CD4-positive, alpha-beta T cell treated with Interleukin-15 for 4 hours (primary cell): ENCODE results near the gene WDR41.
"Not testable (repeated sequence)": the region's sequence is repeated elsewhere in the genome, so short reads cannot be mapped to it uniquely, and the experiment has no call there.

Source experiments
- DNase-seq: peaks from one replicate; pipeline ENCODE4 v3.0.0-alpha.2; 2020; ENCODE audit warnings: low spot score

WDR41 gene

DNA sequence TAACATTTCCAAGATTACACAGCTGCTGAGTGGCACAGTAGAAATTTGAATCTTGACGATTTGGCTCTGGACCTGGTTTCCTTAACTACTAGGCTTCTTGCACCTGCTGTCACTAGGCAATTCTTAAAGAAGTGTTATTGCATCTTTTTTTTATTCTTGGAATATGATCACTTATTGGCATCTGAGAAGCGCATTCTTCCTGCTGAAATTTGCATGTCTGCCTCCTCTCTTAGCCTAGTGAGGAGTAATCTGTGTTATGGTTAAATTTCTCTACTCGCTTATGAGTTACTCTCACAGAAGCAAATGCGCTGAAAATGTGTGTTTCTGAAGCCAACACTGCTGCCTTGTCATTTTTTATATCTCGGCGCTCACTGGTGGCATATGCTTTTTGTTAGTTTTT is 89.3 kb downstream of the WDR41 start:
- no peak for DNase-seq

DNA sequence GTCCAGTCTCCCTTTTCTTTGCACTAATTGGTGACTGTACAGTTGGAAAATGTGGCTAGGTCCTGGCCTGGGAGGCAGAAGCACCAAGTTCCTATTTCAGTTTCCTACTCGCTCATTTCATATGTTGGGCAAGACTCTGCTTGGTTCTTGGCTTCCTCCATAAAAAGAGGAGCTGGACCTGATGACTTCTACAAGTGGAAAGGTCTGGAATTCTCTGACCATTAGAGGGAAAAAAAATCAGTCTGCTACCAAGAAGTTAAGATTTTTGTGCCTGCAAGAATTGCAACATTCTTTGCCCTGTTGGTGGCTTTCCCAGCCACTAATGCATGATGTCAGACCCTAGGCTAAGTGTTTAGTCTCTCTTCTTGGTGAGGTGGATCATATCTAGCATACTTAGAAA is 91.5 kb downstream of the WDR41 start:
- DNase-seq: no peak

DNA sequence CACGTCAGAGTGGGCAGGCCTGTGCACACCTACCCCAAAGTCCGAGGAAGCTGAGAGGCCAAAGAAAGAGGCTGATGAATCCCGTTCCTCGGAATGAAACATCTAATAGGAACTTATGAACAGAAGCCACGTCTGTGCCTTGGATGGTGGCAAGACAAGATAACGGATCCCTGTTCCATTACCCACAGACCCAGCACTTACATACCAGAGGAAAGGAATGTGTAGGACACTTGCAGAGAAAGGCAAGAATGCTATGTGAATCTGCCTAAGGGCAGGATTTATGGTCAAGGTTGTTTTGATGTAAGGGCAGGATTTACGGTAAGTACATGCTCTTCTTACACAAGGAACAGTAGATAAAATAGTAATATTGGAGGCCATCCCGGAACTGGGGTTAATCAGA is 93.2 kb downstream of the WDR41 start:
- no peak for DNase-seq

DNA sequence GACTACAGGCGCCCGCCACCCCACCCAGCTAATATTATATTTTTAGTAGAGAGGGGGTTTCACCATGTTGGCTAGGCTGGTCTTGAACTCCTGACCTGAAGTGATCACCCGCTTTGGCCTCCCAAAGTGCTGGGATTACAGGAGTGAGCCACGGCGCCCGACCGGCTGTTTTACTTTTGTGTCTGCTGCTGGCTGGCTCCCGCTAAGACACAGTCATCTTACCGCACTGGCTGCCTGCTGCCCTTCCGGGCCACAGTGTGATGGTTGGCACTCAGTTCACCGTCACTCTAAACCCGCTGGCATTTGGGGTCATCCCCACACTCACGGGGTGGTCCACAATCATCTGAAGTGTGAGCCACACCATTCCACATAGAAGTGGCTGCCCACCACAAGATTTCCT is 93.7 kb downstream of the WDR41 start:
- DNase-seq: no peak

DNA sequence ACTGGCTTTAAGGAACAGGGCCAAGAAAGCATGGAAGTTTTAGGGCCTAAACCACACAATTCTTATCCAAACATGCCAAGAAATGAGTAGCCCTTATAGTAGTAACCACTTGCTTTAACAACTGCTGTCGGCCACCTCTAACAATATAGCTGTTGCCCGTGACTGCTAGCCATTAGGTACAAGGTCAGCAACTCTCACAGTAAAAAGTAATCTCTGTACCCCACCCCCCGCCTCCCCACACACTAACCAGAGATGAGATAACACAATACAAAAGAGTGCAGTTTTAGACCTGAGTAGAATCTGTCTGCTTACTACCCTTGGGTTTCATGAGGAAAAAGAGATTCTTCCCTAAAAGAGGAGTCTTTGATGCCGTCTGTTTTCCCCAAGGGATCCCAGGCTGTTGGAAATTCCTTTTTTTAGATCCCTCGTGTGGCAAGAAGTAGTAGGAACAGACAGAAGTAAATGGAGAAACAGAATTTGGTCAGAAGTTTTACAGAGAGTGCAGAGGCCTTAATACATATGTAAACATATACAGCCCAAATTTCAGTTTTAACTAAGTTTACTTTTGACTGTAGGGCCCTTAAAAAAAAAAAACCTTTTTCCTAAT is 94.3 kb downstream of the WDR41 start:
- DNase-seq: no peak

DNA sequence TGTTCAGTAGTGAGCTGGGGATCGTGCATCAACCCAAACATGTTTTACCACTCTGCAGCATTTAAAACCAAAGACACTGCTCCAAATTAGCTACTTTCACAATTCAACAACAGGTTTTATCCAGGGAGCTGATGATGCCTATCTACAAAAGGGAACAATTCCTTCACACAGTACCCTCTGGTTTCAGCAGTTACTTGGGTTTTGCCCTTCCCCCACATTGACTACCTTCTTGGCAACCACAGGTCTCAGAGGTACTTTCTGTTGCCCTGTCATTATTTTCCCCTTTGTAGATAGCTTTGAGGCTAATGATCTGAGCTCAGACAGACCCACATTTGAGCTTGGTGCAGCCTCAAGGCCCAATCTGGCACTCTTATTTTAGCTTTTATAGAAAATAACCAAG is 96.1 kb downstream of the WDR41 start:
- no peak for DNase-seq

DNA sequence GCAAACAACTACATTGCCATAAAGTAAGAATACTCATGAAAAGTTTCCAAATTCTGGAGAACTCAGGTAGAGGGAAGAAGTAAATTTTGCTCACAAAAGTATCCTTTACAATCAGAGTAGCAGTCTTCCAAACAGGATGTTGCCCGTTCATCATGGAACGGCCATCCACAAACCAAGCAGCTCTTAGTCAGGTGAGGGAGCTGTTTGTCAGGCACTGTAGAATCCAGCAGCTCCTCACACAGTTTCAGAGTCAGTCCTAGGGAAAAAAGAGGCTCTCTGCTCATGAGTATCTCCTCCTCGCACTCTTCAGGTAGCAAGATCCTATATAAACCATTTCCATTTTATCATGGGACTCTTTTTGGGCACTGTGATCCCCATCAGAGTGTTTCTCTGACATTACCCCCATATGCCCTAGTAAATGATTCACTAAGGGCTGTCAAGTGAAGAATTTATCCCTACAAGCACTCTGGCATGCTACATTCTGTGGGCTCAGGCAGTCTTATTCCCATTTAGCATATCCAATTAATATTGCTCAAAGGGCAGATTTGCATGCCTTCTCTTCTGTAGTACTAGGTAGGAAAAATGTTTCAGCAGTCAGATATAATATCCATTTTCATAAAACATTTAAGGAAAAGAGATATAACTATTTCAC is 97.9 kb downstream of the WDR41 start:
- no peak for DNase-seq

DNA sequence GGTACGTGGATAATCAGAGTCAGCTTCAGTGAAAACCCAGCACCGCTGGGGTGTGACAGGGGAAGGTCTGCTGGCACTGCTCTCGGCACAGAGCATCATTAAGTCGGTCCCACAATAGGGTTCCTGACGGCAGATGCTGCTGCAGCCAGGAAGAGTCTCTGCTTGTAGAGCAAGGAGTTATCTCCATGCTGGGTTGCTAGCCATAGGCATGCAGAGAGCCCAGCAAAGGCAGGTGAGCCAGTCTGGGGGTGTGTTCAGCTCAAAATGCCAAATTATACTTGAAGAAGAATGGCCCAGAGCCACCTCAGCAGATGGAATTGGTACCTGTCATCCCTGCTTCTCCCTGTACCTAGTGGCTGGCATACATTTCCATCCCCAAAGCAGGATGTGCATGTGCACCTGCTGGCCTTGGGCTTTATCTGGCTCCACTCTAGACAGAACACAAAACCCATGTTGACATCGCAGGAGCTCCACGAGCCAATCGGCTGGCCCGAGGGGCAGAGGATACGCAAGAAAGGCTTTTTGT is 100.8 kb downstream of the WDR41 start:
- no peak for DNase-seq

DNA sequence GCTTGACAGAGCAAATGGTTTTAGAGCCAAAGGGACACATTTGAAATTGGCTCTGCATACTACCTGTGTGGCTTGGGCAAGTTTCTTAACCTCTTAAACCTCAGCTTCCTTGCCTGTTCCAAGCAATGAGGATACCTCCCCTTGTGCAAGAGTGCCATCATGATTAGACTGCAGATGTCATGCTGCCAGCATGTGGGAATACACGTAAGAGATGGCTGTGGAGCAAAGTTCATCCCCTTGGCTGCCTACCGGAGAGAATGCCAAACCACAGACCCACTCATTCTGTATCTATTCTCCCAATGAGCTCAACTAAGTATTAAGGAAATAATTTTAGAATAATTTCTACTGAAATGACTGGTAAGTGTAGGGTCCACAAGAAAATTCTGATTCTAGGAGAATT is 101.3 kb downstream of the WDR41 start:
- DNase-seq: no peak

DNA sequence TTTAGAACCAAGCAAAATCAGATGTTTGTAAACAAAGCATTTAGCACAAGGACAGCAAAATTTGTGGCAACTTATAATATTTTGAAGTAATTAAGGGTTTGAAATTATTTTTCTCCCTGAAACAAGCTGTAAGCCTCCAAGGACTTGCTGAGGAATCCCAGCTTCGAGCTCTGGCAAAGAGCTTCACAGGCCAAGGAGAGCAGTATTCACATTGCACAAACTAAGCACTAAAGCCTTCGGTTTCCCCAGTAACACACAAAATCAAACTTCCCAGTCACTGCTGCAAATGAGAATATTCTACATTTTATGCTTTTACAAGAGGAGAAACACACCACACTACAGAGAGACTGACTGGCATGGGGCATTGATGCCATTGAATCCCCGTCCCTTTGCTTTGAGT is 101.9 kb downstream of the WDR41 start:
- no peak for DNase-seq

DNA sequence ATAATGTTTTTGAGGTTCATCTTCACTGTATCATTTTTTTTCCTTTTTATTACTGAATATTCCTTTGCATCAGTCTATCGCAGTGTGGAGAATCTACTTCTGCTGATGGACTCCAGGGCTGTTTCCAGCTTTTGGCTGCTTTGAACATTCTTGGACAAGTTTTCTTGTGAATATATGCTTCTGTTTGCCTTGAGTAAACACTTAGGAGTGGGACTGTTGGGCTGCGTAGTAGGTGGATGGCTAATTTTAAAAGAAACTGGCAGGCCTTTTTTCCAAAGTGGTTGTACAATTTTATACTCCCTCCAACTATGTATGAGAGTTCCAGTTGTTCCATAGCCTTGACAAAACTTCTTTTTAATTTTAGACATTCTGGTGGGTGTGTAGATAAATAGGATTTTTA is 102.4 kb downstream of the WDR41 start:
- no peak for DNase-seq

DNA sequence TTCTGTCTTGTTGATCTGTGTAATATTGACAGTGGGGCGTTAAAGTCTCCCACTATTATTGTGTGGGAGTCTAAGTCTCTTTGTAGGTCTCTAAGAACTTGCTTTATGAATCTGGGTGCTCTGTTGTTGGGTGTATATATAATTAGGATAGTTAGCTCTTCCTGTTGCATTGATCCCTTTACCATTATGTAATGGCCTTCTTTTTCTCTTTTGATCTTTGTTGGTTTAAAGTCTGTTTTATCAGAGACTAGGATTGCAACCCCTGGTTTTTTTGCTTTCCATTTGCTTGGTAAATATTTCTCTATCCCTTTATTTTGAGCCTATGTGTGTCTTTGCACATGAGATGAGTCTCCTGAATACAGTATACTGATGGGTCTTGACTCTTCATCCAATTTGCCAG is 105.8 kb downstream of the WDR41 start:
- not testable (repeated sequence) for DNase-seq

DNA sequence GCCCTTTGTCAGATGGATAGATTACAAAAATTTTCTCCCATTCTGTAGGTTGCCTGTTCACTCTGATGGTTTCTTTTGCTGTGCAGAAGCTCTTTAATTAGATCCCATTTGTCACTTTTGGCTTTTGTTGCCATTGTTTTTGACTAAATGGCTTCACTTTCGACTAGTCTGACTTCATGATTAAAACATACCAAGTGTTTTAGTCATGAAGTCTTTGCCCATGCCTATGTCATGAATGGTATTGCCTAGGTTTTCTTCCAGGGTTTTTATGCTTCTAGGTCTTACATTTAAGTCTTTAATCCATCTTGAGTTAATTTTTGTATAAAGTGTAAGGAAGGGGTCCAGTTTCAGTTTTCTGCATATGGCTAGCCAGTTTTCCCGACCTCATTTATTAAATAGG is 108.8 kb downstream of the WDR41 start:
- DNase-seq: not testable (repeated sequence)
